IgD-negative memory B cell (primary cell): ENCODE results near the gene TIAM2. TPM values are rescaled to one million over a fixed set of nuclear protein-coding genes. Genes with fewer than 3 reads are reported as not detected.

ENCODE experiments used
- H3K27ac Mint-ChIP-seq, 3 donors: one replicate each; pipeline ENCODE4 v1.8.0; 2020 to 2022; ENCODE audit warnings: mild to moderate bottlenecking in 3 of 3, mixed read lengths in 3 of 3, moderate library complexity in 1 of 3
- H3K27me3 Mint-ChIP-seq: one replicate; pipeline ENCODE4 v1.8.0; 2021; ENCODE audit warnings: mixed read lengths
- H3K36me3 Mint-ChIP-seq: one replicate; pipeline ENCODE4 v1.8.0; 2020; ENCODE audit warnings: mild to moderate bottlenecking, mixed read lengths
- H3K4me1 Mint-ChIP-seq, 3 donors: one replicate each; pipeline ENCODE4 v1.8.0; 2020 to 2022; ENCODE audit warnings: mixed read lengths in 3 of 3, mild to moderate bottlenecking in 1 of 3
- H3K4me3 Mint-ChIP-seq, 4 donors: one replicate each; pipeline ENCODE4 v1.8.0; 2020 to 2022; ENCODE audit warnings: mild to moderate bottlenecking in 4 of 4, mixed read lengths in 4 of 4, moderate library complexity in 3 of 4
- H3K9me3 Mint-ChIP-seq, 3 donors: one replicate each; pipeline ENCODE4 v1.8.0; 2020 to 2021; ENCODE audit warnings: mixed read lengths in 3 of 3, mild to moderate bottlenecking in 1 of 3
- polyA plus RNA-seq: library from polyadenylated mRNA; unstranded; fragments of 300-500 nt; fragmentation: Illumina TruSeq; gene quantifications from one replicate; pipeline ENCODE4 v1.2.3, GENCODE V29; 2021

The TIAM2 gene
- polyA plus RNA-seq, 1 donor from 2014 or later, result 5.8 TPM

DNA sequence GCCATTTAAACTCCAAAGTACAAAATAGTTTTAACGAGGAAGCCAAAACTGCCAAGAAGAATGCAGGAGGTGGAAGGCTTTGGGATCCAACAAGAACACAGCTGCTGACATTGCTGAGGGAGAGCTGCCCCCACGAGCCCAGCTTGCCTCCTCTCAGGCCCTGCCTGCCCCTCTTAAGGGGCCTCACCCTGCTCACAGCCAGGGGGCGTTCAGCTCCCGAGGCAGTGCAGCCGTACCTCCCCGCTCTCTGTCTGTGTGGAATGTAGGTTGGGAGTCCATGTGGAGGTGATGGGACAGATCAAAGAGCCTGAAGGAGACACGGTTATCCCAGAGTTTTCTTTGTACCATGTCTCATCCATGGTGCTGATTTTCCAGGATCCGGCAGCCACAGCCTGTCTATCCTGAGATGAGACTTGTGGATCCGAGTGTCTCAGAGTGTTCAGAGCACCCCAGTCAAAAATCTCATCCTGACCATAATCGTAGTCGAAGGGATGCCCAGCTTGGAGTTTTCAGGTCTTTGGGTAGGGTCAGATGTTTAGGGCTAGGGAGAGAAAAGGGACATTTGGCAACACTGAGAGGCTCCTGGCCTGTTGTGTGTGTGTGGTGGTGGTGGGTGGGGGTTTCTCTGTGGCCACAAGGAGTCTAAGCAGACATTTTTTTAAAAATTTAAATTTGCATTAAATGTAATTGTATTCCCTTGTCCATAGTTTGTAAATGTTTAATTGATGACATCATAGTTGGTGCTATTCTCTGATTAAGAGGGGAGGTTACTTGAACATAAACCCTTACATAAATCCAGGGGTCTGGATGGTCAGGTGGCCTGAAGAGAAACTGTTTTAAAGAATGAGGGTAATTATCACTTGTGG, 157.3 kb downstream of the TIAM2 start:
- H3K9me3 Mint-ChIP-seq, result no peaks in the 10 kb centered on the region
- peaks cover 1% of the 10 kb centered on the region for H3K27me3 Mint-ChIP-seq
- H3K4me1 Mint-ChIP-seq, result peaks cover 0 to 3% (median 3%) of the 10 kb centered on the region in 3 donors
- H3K4me3 Mint-ChIP-seq, result no peak overlapping the region
- H3K27ac Mint-ChIP-seq, result no peak overlapping the region
- H3K36me3 Mint-ChIP-seq, result no peaks in the 10 kb centered on the region

DNA sequence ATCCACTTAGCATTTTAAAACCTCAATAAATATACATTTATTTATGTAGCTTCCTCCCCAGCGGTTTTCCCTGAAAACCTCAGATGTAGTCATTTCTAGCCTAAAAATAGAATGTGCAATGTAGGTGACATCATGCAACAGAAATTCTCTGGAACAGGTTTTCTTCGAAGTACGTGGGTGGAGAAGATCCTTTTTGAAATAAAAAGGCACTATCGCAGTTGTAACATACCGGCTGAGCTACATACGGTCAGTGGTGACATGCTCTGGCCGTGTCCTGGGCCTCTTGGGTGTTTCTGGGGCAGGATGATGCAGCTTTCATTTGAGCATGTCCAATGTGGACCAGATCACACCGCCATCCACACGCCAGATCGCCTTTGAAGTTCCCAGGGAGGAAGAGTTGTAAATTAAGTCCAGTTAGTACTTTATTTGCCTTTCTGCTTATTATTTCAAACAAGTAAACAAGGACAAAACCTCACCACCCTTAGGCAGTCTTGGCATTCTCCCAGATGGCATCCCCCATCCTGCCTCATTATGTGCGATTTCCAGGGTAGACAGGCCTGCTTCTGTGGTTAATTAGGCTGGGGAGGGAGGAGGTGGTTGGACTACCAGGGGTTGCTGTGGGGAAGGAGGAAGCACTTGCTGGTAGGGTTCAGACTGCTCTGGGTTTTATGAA, 159.2 kb downstream of the TIAM2 start:
- H3K27ac Mint-ChIP-seq, result peak overlapping the region in 1 of 3 donors; percentile 59
- peak overlapping the region in 1 of 4 donors; percentile 42 for H3K4me3 Mint-ChIP-seq
- H3K27me3 Mint-ChIP-seq, result peaks cover 1% of the 10 kb centered on the region
- H3K36me3 Mint-ChIP-seq, result no peaks in the 10 kb centered on the region
- peaks cover 0 to 10% (median 3%) of the 10 kb centered on the region in 3 donors for H3K4me1 Mint-ChIP-seq
- no peaks in the 10 kb centered on the region for H3K9me3 Mint-ChIP-seq

DNA sequence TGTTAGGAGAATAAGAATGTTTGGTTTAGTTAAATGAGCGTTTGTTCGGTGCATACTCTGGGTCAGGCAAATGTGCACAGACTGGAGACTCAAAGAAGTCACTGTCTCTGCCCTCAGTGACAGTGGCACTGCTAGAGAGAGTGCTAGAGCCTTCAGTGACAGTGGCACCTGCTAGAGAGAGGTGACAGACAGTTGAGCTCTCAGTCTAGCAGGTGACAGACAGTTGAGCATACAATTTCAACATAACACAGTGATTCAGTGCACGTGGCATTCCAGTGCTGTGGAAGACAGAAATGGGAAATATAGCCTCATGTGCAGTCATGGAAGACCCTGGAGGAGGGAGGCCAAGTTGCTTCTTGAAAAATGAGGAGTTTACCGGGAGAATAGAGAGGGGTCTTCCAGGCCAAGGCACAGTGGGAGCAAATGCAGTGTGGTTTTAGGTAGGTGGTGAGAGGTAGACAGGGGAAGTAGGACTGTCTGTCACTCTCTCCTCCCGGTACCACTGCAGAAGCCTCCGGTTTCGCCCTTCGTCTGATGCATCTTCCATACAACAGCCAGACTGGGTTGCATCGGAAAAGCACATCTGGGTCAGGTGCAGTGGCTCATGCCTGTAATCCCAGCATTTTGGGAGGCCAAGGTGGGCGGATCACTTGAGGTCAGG, 160.8 kb downstream of the TIAM2 start:
- Mint-ChIP-seq H3K36me3 (no peaks in the 10 kb centered on the region), H3K4me3 (peak overlapping the region in 1 of 4 donors; percentile 17), H3K4me1 (peaks cover 0 to 14% (median 3%) of the 10 kb centered on the region in 3 donors), H3K9me3 (peaks cover 0 to 4% (median 2%) of the 10 kb centered on the region in 3 donors), H3K27me3 (peaks cover 1% of the 10 kb centered on the region), H3K27ac (peak overlapping the region in 1 of 3 donors; percentile 43)

DNA sequence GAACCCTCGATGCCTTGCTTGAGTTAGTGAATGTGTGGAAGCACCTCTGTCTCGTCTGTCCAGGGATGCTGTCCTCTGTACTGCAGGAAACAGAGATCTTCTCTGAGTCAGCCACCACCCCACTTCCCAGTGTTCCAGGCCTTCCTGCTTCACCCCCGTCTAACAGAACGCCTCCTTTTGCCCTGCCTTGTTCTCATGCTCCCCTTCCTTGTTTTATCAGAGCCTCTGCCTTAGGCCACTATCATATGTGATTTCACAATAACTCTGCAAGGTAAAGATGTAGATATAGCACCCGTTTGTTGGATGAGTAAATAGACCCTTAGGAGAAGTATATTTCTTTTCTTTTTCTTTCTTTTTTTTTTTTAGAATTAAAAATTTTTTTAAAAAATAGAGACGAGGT, 162.0 kb downstream of the TIAM2 start:
- H3K4me1 Mint-ChIP-seq, result peaks cover 0 to 14% (median 3%) of the 10 kb centered on the region in 3 donors
- H3K4me3 Mint-ChIP-seq, result no peak overlapping the region
- H3K27me3 Mint-ChIP-seq, result peaks cover 1% of the 10 kb centered on the region
- H3K36me3 Mint-ChIP-seq, result no peaks in the 10 kb centered on the region
- H3K27ac Mint-ChIP-seq, result no peak overlapping the region
- H3K9me3 Mint-ChIP-seq, result peaks cover 0 to 7% (median 2%) of the 10 kb centered on the region in 3 donors

DNA sequence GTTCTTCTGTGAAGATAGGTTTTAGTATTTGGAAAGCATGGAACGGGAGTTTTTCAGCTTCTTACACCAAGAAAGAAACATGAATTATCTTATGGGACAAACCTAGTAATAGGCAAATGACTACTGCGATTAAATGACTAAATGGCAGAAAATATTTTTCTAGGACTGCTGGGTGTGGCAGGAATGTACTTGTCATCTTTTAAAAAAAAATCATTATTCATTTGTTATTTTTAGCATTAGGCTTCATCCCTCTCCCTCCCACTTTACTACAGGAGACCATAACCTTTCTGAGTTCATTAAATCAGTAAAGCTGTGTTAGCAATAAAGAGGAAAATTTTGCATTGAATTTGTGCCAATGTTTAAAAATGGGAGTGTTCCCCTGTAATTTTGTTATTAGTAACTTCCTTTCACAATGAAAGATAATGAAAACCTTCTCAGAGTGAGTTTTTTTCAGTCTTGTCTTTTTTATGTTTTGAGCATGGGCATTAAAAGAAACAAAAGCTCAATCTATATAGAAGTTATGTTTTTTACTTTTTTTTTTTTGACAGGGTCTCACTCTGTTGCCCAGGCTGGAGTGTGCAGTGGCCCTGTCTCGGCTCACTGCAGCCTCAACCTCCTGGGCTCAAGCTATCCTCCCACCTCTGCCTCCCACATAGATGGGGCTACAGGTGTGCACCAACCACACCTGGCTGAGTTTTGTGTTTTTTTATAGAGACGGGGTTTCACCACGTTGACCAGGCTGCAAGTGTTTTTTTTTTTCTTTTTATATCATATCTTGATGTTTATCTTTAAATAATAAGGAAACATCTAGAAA, 163.1 kb downstream of the TIAM2 start:
- Mint-ChIP-seq H3K4me3 (no peak overlapping the region), H3K4me1 (peaks cover 0 to 14% (median 3%) of the 10 kb centered on the region in 3 donors), H3K36me3 (no peaks in the 10 kb centered on the region), H3K27me3 (peaks cover 1% of the 10 kb centered on the region), H3K27ac (no peak overlapping the region), H3K9me3 (peaks cover 0 to 7% (median 2%) of the 10 kb centered on the region in 3 donors)

DNA sequence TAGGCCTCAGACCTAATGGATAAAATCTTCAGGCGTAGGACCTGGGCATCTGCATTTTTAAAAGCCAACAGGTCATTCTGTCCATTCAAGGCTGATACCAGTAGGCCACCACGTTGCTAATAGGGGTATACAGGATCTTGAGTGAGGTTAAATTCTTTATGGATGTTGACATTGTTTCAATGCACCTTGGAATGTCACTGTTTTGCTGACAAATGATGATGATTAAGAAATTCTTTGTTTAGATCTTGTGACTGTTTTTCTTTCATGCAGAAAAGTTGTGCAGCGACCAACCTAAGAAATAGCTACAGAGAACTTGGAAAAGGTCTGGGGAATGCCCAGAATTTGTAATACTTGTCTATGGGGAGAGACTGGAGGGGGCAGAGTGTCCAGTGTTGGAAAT, 167.6 kb downstream of the TIAM2 start:
- H3K9me3 Mint-ChIP-seq, result peaks cover 0 to 7% (median 2%) of the 10 kb centered on the region in 3 donors
- H3K4me1 Mint-ChIP-seq, result peaks cover 5 to 11% (median 5%) of the 10 kb centered on the region in 3 donors
- no peak overlapping the region for H3K4me3 Mint-ChIP-seq
- no peaks in the 10 kb centered on the region for H3K36me3 Mint-ChIP-seq
- no peaks in the 10 kb centered on the region for H3K27me3 Mint-ChIP-seq
- no peak overlapping the region for H3K27ac Mint-ChIP-seq

DNA sequence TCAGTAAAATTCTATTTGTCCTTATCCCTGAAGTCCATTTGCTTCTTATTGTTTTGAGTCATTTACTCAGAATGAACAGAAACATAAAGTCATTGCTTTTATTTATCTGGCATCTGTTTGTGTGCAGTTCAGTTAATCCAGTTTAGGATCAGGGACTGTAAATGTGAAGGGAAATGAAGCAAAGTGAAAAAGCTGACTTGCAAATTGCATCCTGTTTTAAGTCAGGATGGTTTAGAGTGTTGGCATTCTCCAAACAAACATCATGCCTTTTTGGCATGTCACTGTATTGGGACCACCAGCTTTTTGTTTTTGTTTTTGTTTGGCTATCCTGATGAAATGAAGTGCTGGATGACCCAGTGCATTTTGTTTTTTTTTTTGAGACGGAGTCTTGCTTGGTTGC, 168.5 kb downstream of the TIAM2 start:
- Mint-ChIP-seq H3K4me1 (peaks cover 5 to 8% (median 5%) of the 10 kb centered on the region in 3 donors), H3K27ac (no peak overlapping the region), H3K9me3 (peaks cover 0 to 7% (median 2%) of the 10 kb centered on the region in 3 donors), H3K36me3 (no peaks in the 10 kb centered on the region), H3K4me3 (no peak overlapping the region), H3K27me3 (no peaks in the 10 kb centered on the region)

DNA sequence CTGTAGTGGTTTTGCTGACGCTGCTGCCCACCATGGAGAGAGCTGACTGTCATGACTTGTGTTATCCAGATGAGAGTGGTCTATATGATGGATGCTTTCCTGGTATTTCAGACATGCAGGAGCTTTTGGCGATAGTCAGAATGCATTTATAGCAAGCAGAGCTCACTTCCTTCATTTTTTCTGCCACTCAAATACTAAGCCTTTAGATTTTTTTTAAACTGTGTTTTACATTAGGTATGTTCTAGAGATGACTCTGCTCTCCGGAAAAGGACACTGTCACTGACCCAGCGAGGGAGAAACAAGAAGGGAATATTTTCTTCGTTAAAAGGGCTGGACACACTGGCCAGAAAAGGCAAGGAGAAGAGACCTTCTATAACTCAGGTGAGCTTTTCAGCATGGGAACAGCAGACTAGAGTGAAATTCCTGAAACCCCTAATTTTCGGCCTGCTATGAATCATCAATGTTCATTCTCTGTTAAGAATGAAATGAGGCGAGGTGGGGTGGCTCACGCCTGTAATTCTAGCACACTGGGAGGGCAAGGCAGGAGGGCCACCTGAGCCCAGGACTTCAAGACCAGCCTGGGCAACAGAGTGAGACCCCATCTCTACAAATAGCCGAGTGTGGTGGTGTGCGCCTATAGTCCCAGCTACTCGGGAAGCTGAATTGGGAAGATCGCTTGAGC, 170.1 kb downstream of the TIAM2 start:
- Mint-ChIP-seq H3K27ac (peak overlapping the region in 1 of 3 donors; percentile 64), H3K4me1 (peaks cover 0 to 5% (median 5%) of the 10 kb centered on the region in 3 donors), H3K9me3 (peaks cover 0 to 4% (median 0%) of the 10 kb centered on the region in 3 donors), H3K4me3 (peak overlapping the region in 2 of 4 donors; percentile 52 to 83), H3K27me3 (no peaks in the 10 kb centered on the region), H3K36me3 (no peaks in the 10 kb centered on the region)

DNA sequence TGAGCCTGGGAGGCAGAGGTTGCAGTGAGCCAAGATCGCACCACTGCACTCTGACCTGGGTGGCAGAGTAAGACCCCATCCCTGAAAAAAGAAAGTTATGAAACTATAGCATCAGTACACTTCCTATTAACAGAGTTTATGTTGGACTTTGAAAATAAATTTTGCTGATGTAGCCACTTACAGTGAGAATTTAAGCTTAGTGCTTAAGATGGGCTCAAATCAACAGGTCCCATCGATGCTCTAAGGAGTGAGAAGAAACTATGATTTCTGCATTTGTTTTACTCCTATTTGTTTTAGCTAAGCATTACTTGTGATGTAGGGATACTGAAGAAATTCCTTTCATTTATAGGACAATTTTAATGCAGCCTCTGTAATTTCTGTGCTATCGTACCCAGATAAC, 175.4 kb downstream of the TIAM2 start:
- H3K4me1 Mint-ChIP-seq, result peaks cover 18 to 29% (median 20%) of the 10 kb centered on the region in 3 donors
- H3K4me3 Mint-ChIP-seq, result peak overlapping the region in 1 of 4 donors; percentile 70
- no peaks in the 10 kb centered on the region for H3K27me3 Mint-ChIP-seq
- no peaks in the 10 kb centered on the region for H3K36me3 Mint-ChIP-seq
- H3K27ac Mint-ChIP-seq, result no peak overlapping the region
- no peaks in the 10 kb centered on the region for H3K9me3 Mint-ChIP-seq

DNA sequence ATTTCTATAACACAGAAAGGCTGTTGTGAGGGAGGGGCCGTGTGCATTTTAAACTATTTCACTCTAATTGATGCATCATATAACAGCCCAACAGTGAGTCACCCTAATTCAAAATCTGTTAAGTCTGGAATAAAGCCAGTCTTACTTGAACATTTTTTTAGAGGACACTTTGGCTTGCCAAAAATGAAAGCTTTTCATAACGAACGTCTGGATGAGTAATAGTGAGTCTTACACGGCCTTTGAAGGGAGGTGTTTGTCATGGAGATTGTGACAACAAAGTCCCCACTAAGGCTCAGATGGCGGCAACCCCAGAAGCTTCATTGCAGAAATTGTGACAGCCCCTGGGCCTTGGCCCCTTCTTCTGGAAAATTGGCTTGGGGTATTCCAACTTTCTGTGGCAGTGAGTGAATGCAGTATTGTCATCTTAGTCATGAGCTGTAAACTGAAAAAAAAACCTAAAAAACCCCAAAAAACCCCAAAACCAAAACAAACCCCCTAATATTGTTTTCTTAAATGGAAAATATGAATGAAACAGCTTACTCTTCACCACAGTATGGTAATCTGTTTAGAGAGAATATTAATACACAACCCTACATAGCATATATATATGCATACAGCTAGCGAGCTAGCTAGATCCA, 176.1 kb downstream of the TIAM2 start:
- no peaks in the 10 kb centered on the region for H3K27me3 Mint-ChIP-seq
- H3K4me1 Mint-ChIP-seq, result peaks cover 20 to 35% (median 22%) of the 10 kb centered on the region in 3 donors
- no peaks in the 10 kb centered on the region for H3K36me3 Mint-ChIP-seq
- H3K9me3 Mint-ChIP-seq, result no peaks in the 10 kb centered on the region
- peak overlapping the region in 2 of 3 donors; percentile 5 to 69 for H3K27ac Mint-ChIP-seq
- peak overlapping the region; percentile 0 to 70 (median 26) for H3K4me3 Mint-ChIP-seq

DNA sequence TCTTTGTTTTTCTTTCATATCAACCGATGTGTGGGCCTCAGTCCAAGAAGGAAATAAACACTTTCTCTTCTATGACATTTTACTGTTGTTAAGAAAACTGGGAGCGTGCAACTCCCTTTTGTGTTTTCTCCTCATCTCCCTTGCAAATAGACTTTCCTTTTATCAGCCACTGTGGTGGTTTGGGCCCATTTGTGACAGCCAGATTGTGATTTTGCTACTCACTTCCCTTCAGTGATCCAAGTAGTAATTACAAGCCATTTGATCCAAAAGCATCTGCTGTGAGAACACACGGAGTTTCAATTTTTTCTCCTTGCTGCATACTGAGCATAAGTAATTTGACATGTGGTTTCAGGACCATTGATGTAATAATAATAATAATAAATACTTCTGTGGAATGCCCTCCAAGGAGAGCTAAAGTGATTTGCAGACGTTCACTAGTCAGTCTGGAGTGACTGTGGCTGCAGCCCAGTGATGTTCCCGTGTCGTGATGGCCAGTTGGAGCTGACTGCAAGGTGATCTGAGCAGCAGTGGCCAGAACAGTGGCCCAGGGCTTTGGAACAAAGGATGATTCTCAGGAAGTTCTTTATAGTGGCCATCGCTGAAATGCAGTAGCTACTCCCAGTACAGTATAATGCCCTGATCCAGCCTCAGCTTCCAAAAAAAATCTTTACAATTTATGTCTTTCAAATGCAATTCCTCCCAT, 176.8 kb downstream of the TIAM2 start:
- peak overlapping the region in 2 of 3 donors; percentile 5 to 69 for H3K27ac Mint-ChIP-seq
- peak overlapping the region; percentile 1 to 82 (median 61) for H3K4me3 Mint-ChIP-seq

DNA sequence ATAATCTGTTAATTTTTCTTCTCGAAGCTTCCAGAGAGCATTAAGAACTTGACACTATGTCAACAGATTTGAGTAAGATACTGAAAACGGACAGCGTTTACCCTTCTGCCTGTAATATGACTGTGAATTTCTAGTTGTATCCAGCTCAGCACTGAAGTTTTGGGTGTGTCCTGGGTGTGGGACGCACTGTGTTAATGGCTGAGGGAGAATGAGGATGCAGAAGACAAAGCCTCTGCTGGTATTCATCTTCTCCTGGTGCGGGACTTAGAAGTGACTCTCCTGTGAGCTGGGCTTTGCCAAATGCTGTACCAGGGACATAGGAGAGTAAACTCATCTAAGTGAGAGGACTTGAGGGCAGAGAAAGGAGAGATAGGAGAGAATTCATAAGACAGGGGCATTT, 178.4 kb downstream of the TIAM2 start:
- peaks cover 30 to 46% (median 31%) of the 10 kb centered on the region in 3 donors for H3K4me1 Mint-ChIP-seq
- no peaks in the 10 kb centered on the region for H3K36me3 Mint-ChIP-seq
- no peaks in the 10 kb centered on the region for H3K27me3 Mint-ChIP-seq
- no peak overlapping the region for H3K4me3 Mint-ChIP-seq
- no peaks in the 10 kb centered on the region for H3K9me3 Mint-ChIP-seq
- H3K27ac Mint-ChIP-seq, result no peak overlapping the region

More for the DNA sequence above, 176.8 kb downstream of the TIAM2 start:
- Mint-ChIP-seq H3K9me3 (no peaks in the 10 kb centered on the region), H3K36me3 (no peaks in the 10 kb centered on the region), H3K27me3 (no peaks in the 10 kb centered on the region), H3K4me1 (peaks cover 26 to 41% (median 28%) of the 10 kb centered on the region in 3 donors)
